Bronchial epithelial cell (primary cell): ENCODE measurements around the gene RUFY4. TPM values are rescaled to one million over a fixed set of nuclear protein-coding genes. Genes with fewer than 3 reads are reported as not detected.
"Not testable (repeated sequence)": the region's sequence is repeated elsewhere in the genome, so short reads cannot be mapped to it uniquely, and the experiment has no call there.

Source experiments
- DNase-seq: peaks from one replicate; pipeline ENCODE4 v3.0.0-alpha.2; 2010; ENCODE audit warnings: low read depth
- FAIRE-seq: peaks from 2 replicates; lab custom pipeline; 2011; peaks lifted over from hg19 to GRCh38; lab: Jason Lieb, UNC
- H3K27me3 ChIP-seq: 2 replicates; pipeline ENCODE4 v1.5.1; 2011; ENCODE audit warnings: low read length; ENCODE audit not compliant: control insufficient read depth, insufficient read depth
- H3K36me3 ChIP-seq: 2 replicates; pipeline ENCODE4 v1.5.1; 2011; ENCODE audit warnings: low read length; ENCODE audit not compliant: control insufficient read depth, insufficient read depth
- H3K4me3 ChIP-seq: 2 replicates; pipeline ENCODE4 v1.5.1; 2011; ENCODE audit warnings: mild to moderate bottlenecking, low read depth, low read length, control low read depth
- CTCF ChIP-seq: IDR thresholded peaks from 2 replicates; pipeline ENCODE4 v1.5.1; 2011; ENCODE audit warnings: mild to moderate bottlenecking, moderate library complexity, low read length, control low read depth, inconsistent platforms; ENCODE audit not compliant: insufficient read depth, severe bottlenecking
- total RNA-seq: library from RNA; depleted of rRNA; stranded (reverse); fragments of >200 nt; gene quantifications from 2 replicates; pipeline ENCODE4 v1.2.1, GENCODE V29; 2014

RUFY4 gene
- total RNA-seq, 1 donor from 2014 or later, result not detected

DNA sequence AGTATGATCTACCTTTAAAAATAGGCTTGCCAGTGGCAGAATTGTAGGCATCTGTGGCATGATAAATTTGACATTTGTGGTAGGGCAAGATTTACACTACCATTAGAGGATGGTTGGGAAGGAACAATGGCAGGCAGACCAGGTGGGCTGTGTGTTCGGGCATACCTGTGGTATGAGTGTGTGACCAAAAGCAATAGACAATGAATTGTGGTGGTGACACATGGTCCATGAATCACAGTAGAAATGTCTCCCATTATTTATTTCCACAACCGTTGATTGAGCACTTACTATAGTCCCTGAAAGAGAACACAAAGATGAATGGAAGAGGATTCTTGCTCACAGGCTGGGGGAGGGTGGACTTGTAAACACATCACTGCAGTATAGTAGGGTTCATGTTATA lies 29.9 kb upstream of the RUFY4 start:
- no peak for TF ChIP-seq CTCF
- FAIRE-seq, result no peak
- Histone ChIP-seq H3K27me3 (peaks cover 10% of the 10 kb centered on the region), H3K36me3 (no peaks in the 10 kb centered on the region), H3K4me3 (no peak overlapping the region)
- peak; percentile 91 for DNase-seq

DNA sequence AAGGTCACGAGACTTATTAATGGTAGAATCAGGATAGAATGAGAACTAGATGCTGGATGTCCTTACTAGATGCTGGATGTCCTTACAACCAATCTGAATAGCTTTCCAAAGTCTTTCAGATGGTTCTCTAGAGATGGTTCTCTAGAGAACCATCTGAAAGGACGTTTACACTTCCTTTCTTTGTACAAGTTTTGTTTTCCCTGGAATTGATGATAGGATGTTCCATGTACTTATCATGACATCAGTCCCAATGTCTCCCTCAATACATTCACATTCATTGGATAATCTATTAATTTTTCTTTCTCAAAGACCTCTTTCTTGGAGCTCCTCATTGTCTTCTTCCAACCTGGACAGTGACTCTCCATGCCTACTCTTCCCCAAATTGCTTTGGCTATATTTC lies 28.2 kb upstream of the RUFY4 start:
- Histone ChIP-seq H3K27me3 (peaks cover 10% of the 10 kb centered on the region), H3K4me3 (no peak overlapping the region), H3K36me3 (no peaks in the 10 kb centered on the region)
- FAIRE-seq (no peak), DNase-seq (no peak)
- TF ChIP-seq CTCF, result no peak

- TF ChIP-seq CTCF, result no peak
- H3K27me3 ChIP-seq, result peaks cover 10% of the 10 kb centered on the region
- no peaks in the 10 kb centered on the region for H3K36me3 ChIP-seq
- DNase-seq, result no peak
- FAIRE-seq, result no peak
- no peak overlapping the region for H3K4me3 ChIP-seq
Observed at GRCh38 chr2:218041302-218042168, 27.5 kb upstream of the RUFY4 start.

DNA sequence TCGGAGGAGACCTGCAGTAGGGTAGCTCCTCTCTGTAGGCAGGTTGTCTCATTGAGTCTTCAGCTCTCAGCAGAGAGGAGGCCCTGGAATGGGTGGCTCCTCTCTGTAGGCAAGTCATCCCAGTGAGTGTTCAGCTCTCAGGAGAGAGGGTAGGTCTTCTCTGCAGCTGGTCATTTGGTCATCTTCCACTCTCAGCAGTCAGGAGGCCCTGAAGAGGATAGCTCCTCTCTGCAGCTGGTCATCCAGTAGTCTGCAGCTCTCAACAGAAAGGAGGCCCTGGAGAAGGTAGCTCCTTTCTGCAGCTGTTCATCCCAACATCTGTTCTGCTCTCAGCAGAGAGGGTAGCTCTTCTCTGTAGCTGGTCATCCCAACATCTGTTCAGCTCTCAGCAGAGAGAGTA lies 26.0 kb upstream of the RUFY4 start:
- DNase-seq, result no peak
- TF ChIP-seq CTCF, result no peak
- Histone ChIP-seq H3K36me3 (no peaks in the 10 kb centered on the region), H3K27me3 (peaks cover 10% of the 10 kb centered on the region), H3K4me3 (no peak overlapping the region)
- FAIRE-seq, result no peak

DNA sequence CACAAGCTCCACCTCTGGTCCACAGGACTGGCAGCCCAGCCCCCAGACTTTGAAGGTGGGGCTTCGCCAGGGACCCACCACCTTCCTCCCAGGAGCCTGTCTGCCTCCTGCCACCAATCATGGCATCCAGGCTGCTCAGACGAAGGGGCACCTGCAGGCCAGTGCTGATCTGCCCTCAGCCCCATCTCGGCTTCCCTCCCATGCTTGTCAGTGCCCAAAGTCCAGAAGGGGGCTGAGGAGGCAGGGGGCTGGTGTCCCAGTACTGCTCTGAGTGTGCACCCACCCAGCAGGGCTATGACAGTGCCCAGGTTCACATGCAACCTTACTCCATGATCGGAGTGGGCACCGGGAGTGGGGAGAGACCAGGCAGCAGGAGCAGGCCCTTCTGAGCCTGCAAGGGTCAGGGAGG lies 25.3 kb upstream of the RUFY4 start:
- Histone ChIP-seq H3K36me3 (no peaks in the 10 kb centered on the region), H3K4me3 (no peak overlapping the region), H3K27me3 (peaks cover 10% of the 10 kb centered on the region)
- FAIRE-seq (no peak), DNase-seq (no peak)
- TF ChIP-seq CTCF, result no peak

- FAIRE-seq, result not testable (repeated sequence)
Observed at GRCh38 chr2:218044599-218044998, 24.5 kb upstream of the RUFY4 start.

More at GRCh38 chr2:218044599-218044998, 24.5 kb upstream of the RUFY4 start:
- not testable (repeated sequence) for H3K27me3 ChIP-seq, H3K4me3 ChIP-seq, H3K36me3 ChIP-seq, DNase-seq
